SIG-M5 (cell line): ENCODE results near the gene ADAM23.

Source experiments
- DNase-seq: peaks from one replicate; lab custom pipeline; 2025; lab: John Stamatoyannopoulos, UW

Gene ADAM23

GRCh38 chr2:206442474-206442832 is 879 bp upstream of the ADAM23 start:
- no peak for DNase-seq

GRCh38 chr2:206443735-206444527 is 599 bp downstream of the ADAM23 start:
- DNase-seq, result no peak

GRCh38 chr2:206445948-206446347 is 2.6 kb downstream of the ADAM23 start:
- DNase-seq, result no peak

- no peak for DNase-seq
Measured at GRCh38 chr2:206452242-206452641, 8.9 kb downstream of the ADAM23 start.

GRCh38 chr2:206452750-206453149 is 9.4 kb downstream of the ADAM23 start:
- DNase-seq, result no peak

- DNase-seq, result no peak
Measured at GRCh38 chr2:206456078-206456754, 12.9 kb downstream of the ADAM23 start.

GRCh38 chr2:206457188-206457634 is 13.9 kb downstream of the ADAM23 start:
- DNase-seq, result no peak

- no peak for DNase-seq
Measured at GRCh38 chr2:206462240-206462854, 19.0 kb downstream of the ADAM23 start.

- DNase-seq, result no peak
Measured at GRCh38 chr2:206463685-206464084, 20.4 kb downstream of the ADAM23 start.

- DNase-seq, result no peak
Measured at GRCh38 chr2:206464597-206464996, 21.3 kb downstream of the ADAM23 start.

- DNase-seq, result no peak
Measured at GRCh38 chr2:206471524-206472062, 28.3 kb downstream of the ADAM23 start.

GRCh38 chr2:206472094-206472493 is 28.8 kb downstream of the ADAM23 start:
- no peak for DNase-seq

GRCh38 chr2:206474099-206474498 is 30.8 kb downstream of the ADAM23 start:
- no peak for DNase-seq

- no peak for DNase-seq
Measured at GRCh38 chr2:206477296-206477695, 34.0 kb downstream of the ADAM23 start.

- no peak for DNase-seq
Measured at GRCh38 chr2:206478340-206478739, 35.0 kb downstream of the ADAM23 start.

GRCh38 chr2:206480161-206480560 is 36.8 kb downstream of the ADAM23 start:
- no peak for DNase-seq

GRCh38 chr2:206480620-206481019 is 37.3 kb downstream of the ADAM23 start:
- no peak for DNase-seq

GRCh38 chr2:206481056-206481455 is 37.7 kb downstream of the ADAM23 start:
- no peak for DNase-seq

- no peak for DNase-seq
Measured at GRCh38 chr2:206482123-206482522, 38.8 kb downstream of the ADAM23 start.

GRCh38 chr2:206482633-206483032 is 39.3 kb downstream of the ADAM23 start:
- no peak for DNase-seq

GRCh38 chr2:206488053-206488452 is 44.7 kb downstream of the ADAM23 start:
- no peak for DNase-seq

- no peak for DNase-seq
Measured at GRCh38 chr2:206488623-206489022, 45.3 kb downstream of the ADAM23 start.

GRCh38 chr2:206494061-206494460 is 50.7 kb downstream of the ADAM23 start:
- DNase-seq, result no peak
